Choroid plexus epithelial cell (primary cell): ENCODE data around the gene SFMBT2.

Experiments used
- DNase-seq: peaks from one replicate; pipeline ENCODE4 v3.0.0-alpha.2; 2010; ENCODE audit warnings: low read depth
- H3K4me3 ChIP-seq: 2 replicates; pipeline ENCODE4 v1.5.1; 2011; ENCODE audit warnings: low read depth, mild to moderate bottlenecking, control low read depth, low read length, moderate library complexity
- TF ChIP-seq, protein P1 (sequence below): conservative IDR thresholded peaks from 2 replicates; pipeline ENCODE4 v1.5.1; 2011; ENCODE audit warnings: low read depth, mild to moderate bottlenecking, control low read depth, inconsistent platforms, low read length, moderate library complexity

Gene SFMBT2

GRCh38 chr10:7329219-7329618, 81.6 kb downstream of the SFMBT2 start:
- no peak overlapping the region for H3K4me3 ChIP-seq
- TF ChIP-seq, protein P1, sequence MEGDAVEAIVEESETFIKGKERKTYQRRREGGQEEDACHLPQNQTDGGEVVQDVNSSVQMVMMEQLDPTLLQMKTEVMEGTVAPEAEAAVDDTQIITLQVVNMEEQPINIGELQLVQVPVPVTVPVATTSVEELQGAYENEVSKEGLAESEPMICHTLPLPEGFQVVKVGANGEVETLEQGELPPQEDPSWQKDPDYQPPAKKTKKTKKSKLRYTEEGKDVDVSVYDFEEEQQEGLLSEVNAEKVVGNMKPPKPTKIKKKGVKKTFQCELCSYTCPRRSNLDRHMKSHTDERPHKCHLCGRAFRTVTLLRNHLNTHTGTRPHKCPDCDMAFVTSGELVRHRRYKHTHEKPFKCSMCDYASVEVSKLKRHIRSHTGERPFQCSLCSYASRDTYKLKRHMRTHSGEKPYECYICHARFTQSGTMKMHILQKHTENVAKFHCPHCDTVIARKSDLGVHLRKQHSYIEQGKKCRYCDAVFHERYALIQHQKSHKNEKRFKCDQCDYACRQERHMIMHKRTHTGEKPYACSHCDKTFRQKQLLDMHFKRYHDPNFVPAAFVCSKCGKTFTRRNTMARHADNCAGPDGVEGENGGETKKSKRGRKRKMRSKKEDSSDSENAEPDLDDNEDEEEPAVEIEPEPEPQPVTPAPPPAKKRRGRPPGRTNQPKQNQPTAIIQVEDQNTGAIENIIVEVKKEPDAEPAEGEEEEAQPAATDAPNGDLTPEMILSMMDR = no peak
- DNase-seq = no peak

DNA sequence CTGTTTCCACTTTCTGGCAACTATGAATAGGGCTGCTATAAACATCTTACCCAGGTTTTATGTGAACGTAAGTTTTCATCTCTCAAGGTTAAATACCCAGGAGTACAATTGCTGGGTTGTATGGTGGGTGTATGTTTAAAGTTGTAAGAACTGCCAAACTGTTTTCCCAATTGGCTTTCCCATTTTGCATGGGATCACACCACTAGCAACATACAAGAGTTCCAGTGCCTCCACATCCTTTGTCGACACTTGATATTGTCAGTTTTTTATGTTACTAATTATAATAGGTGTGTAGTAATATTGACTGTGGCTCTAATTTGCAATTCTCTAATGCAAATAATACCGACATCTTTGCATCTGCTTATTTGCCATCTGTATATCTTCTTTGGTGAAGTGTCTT, 82.9 kb downstream of the SFMBT2 start:
- DNase-seq = no peak
- TF ChIP-seq, protein P1 = no peak
- no peak overlapping the region for H3K4me3 ChIP-seq

DNA sequence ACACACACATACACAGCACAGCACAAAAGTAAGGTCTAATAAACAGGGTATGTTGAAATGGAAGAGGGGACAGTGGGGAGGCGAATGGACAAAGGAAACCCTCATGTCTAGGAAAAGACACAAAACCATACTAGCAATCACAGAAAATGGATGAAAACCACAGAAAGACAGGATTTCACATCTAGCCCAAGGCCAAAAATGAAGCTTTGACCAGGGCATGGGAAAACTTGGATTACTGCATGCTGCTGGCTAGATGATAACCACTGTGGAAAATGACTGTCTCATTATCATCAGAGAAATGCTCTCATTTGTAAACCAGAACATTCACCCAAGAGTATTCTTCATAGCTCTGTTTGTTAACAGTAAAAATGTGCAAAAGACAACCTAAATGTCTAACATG, 88.2 kb downstream of the SFMBT2 start:
- DNase-seq = no peak
- H3K4me3 ChIP-seq = no peak overlapping the region
- TF ChIP-seq, protein P1 = no peak

- DNase-seq = no peak
- TF ChIP-seq, protein P1 = no peak
Measured at GRCh38 chr10:7320072-7320471, 90.8 kb downstream of the SFMBT2 start.

DNA sequence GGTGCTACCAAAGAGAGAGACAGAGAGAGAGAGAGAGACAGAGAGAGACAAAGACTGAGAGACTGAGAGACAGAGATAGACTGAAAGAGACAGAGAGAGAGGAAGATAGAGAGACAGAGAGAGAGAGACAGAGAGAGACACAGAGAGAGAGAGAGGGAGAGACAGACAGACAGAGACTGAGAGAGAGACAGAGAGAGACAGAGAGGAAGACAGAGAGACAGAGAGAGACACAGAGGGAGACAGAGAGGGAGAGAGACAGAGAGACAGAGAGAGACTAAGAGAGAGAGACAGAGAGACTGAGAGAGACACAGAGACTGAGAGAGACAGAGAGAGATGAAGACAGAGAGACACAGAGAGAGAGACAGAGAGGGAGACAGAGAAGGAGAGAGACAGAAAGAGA, 91.2 kb downstream of the SFMBT2 start:
- no peak overlapping the region for H3K4me3 ChIP-seq
- TF ChIP-seq, protein P1 = no peak

More at GRCh38 chr10:7320072-7320471, 90.8 kb downstream of the SFMBT2 start:
- no peak overlapping the region for H3K4me3 ChIP-seq

GRCh38 chr10:7318836-7319235, 92.0 kb downstream of the SFMBT2 start:
- H3K4me3 ChIP-seq = no peak overlapping the region
- DNase-seq = no peak
- TF ChIP-seq, protein P1 = no peak

More for the DNA sequence above, 91.2 kb downstream of the SFMBT2 start:
- DNase-seq = no peak

DNA sequence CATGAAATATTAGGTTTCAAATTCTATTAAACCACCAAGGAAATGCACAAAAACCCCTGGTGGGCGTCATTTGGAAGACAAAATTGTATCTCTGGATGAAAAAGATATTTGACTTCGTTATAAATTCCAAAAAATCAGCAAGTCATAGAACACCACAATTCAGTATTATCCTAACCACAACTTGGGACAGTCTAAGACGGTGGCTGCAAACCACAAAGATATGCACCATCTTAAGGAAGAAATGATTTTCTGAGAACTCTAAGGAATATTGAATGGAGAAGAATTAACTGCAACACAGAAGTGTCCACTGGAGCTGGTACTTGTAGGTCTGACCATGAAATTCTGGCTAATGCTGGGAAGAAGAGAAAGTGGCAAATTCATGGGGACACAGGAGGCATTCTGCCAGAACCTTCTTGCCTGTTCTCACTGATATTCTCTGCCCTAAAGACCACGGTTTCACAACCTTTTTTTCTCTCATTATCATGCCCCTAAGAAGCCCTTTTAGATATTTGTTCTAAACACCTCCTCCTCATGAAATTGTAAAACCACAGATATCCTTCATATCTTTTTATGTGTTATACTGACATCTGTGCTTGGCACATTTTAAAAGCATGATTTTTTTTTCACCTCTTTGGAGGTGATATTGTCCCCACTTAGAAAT, 92.9 kb downstream of the SFMBT2 start:
- DNase-seq = no peak
- H3K4me3 ChIP-seq = no peak overlapping the region
- TF ChIP-seq, protein P1 = no peak
